Uterus (tissue), 2 donors: ENCODE measurements around the gene GSG1L2.

Experiments used
- POLR2A ChIP-seq, 2 donors: fragments of 450-650 bp; IDR thresholded peaks; one replicate each; pipeline ENCODE4 v1.6.1; 2016; ENCODE audit warnings: antibody characterized with exemption in 2 of 2, mild to moderate bottlenecking in 1 of 2, moderate library complexity in 1 of 2
- TF ChIP-seq, protein P1 (sequence below), 4 experiments: fragments of 200-600 bp in 2 of 4; fragments of 450-650 bp in 2 of 4; sonication (generic) in 2 of 4; IDR thresholded peaks; one replicate each; pipeline ENCODE4 v1.5.1; 2016 to 2019; ENCODE audit warnings: antibody characterized with exemption in 4 of 4, mild to moderate bottlenecking in 2 of 4, moderate library complexity in 1 of 4

DNA sequence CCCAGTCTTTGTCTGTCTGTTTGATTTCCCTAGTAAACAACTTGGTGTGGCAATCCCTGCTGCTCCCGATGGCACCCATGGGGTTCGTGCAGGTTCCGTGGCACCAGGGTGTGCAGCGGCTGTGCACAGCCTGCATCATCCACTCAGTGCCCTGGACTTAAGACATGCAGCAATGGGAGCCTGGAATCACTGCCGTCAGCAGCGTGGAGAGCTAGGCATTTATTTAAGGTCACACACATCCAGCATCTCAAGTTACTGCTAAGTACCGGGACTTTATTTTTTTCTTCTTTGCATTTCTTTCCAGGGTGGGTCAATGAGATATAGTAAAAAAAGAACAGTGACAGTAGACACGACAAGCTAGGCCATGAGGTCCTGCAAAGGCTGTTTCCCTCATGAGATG is 33.3 kb downstream of the GSG1L2 start:
- TF ChIP-seq, protein P1, sequence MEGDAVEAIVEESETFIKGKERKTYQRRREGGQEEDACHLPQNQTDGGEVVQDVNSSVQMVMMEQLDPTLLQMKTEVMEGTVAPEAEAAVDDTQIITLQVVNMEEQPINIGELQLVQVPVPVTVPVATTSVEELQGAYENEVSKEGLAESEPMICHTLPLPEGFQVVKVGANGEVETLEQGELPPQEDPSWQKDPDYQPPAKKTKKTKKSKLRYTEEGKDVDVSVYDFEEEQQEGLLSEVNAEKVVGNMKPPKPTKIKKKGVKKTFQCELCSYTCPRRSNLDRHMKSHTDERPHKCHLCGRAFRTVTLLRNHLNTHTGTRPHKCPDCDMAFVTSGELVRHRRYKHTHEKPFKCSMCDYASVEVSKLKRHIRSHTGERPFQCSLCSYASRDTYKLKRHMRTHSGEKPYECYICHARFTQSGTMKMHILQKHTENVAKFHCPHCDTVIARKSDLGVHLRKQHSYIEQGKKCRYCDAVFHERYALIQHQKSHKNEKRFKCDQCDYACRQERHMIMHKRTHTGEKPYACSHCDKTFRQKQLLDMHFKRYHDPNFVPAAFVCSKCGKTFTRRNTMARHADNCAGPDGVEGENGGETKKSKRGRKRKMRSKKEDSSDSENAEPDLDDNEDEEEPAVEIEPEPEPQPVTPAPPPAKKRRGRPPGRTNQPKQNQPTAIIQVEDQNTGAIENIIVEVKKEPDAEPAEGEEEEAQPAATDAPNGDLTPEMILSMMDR (IDR thresholded peaks at IDR 0.05): no peak
- no peak for TF ChIP-seq POLR2A (IDR thresholded peaks at IDR 0.05)
